Naive B cell (primary cell): ENCODE results near the gene NEB. TPM values are rescaled to one million over a fixed set of nuclear protein-coding genes. Genes with fewer than 3 reads are reported as not detected.

Source experiments
- ATAC-seq, 2 donors: fragments of 150-1000 bp; cut with Tn5 transposase; 2 replicates each; pipeline ENCODE4 v1.10.0; 2021; ENCODE audit warnings: low read depth in 2 of 2, mild to moderate bottlenecking in 2 of 2, moderate library complexity in 2 of 2
- DNase-seq: peaks from one replicate; pipeline ENCODE4 v3.0.0; 2022
- H3K27ac Mint-ChIP-seq, 6 donors: one replicate each; pipeline ENCODE4 v1.8.0; 2020 to 2022; ENCODE audit warnings: mild to moderate bottlenecking in 6 of 6, mixed read lengths in 6 of 6, moderate library complexity in 5 of 6, inconsistent platforms in 2 of 6
- H3K27me3 Mint-ChIP-seq, 3 donors: one replicate each; pipeline ENCODE4 v1.8.0; 2021 to 2022; ENCODE audit warnings: mixed read lengths in 3 of 3, mild to moderate bottlenecking in 1 of 3
- H3K36me3 Mint-ChIP-seq, 2 donors: one replicate each; pipeline ENCODE4 v1.8.0; 2020 to 2022; ENCODE audit warnings: mixed read lengths in 2 of 2, inconsistent platforms in 1 of 2, mild to moderate bottlenecking in 1 of 2
- H3K4me1 Mint-ChIP-seq, 3 donors: one replicate each; pipeline ENCODE4 v1.8.0; 2020 to 2022; ENCODE audit warnings: mixed read lengths in 3 of 3, inconsistent platforms in 1 of 3, mild to moderate bottlenecking in 1 of 3, moderate library complexity in 1 of 3
- H3K4me3 Mint-ChIP-seq, 8 donors: one replicate each; pipeline ENCODE4 v1.8.0; 2020 to 2022; ENCODE audit warnings: mild to moderate bottlenecking in 8 of 8, mixed read lengths in 8 of 8, moderate library complexity in 8 of 8, inconsistent platforms in 2 of 8
- H3K9me3 Mint-ChIP-seq, 7 donors: one replicate each; pipeline ENCODE4 v1.8.0; 2020 to 2022; ENCODE audit warnings: mixed read lengths in 7 of 7, mild to moderate bottlenecking in 5 of 7, inconsistent platforms in 2 of 7, moderate library complexity in 1 of 7
- polyA plus RNA-seq, 6 donors: library from polyadenylated mRNA; unstranded; fragments of 300-500 nt; fragmentation: Illumina TruSeq; gene quantifications; one replicate each; pipeline ENCODE4 v1.2.3, GENCODE V29; 2021; ENCODE audit warnings: low read depth in 6 of 6

Gene NEB
- polyA plus RNA-seq, 6 donors from 2014 or later: 0.10 to 0.88 (median 0.18) TPM; not detected in 2

GRCh38 chr2:151672277-151672676 lies 62.0 kb downstream of the NEB start:
- Mint-ChIP-seq H3K27me3 (no peaks in the 10 kb centered on the region), H3K4me3 (no peak overlapping the region), H3K4me1 (peaks cover 12 to 22% (median 15%) of the 10 kb centered on the region in 3 donors), H3K36me3 (no peaks in the 10 kb centered on the region), H3K27ac (no peak overlapping the region), H3K9me3 (no peaks in the 10 kb centered on the region)
- ATAC-seq: no peak
- DNase-seq: no peak

GRCh38 chr2:151670846-151671597 lies 63.3 kb downstream of the NEB start:
- Mint-ChIP-seq H3K4me3 (no peak overlapping the region), H3K27me3 (no peaks in the 10 kb centered on the region), H3K36me3 (no peaks in the 10 kb centered on the region), H3K9me3 (no peaks in the 10 kb centered on the region), H3K4me1 (peaks cover 6 to 14% (median 8%) of the 10 kb centered on the region in 3 donors), H3K27ac (no peak overlapping the region)
- ATAC-seq: no peak
- no peak for DNase-seq

GRCh38 chr2:151670346-151670745 lies 63.9 kb downstream of the NEB start:
- Mint-ChIP-seq H3K9me3 (no peaks in the 10 kb centered on the region), H3K4me1 (peaks cover under 1 to 9% (median 5%) of the 10 kb centered on the region in 3 donors), H3K36me3 (no peaks in the 10 kb centered on the region), H3K27me3 (no peaks in the 10 kb centered on the region), H3K27ac (no peak overlapping the region), H3K4me3 (no peak overlapping the region)
- DNase-seq (no peak), ATAC-seq (no peak)

- Mint-ChIP-seq H3K36me3 (no peaks in the 10 kb centered on the region), H3K4me3 (no peak overlapping the region), H3K4me1 (peaks cover under 1 to 4% (median 4%) of the 10 kb centered on the region in 3 donors), H3K27me3 (no peaks in the 10 kb centered on the region), H3K27ac (no peak overlapping the region), H3K9me3 (no peaks in the 10 kb centered on the region)
- DNase-seq: no peak
- ATAC-seq: no peak
Measured at GRCh38 chr2:151669585-151670081, 64.6 kb downstream of the NEB start.

GRCh38 chr2:151668737-151669136 lies 65.5 kb downstream of the NEB start:
- DNase-seq (no peak), ATAC-seq (no peak)
- H3K4me1 Mint-ChIP-seq: peaks cover 4 to 5% (median 5%) of the 10 kb centered on the region in 3 donors
- H3K27me3 Mint-ChIP-seq: no peaks in the 10 kb centered on the region
- no peaks in the 10 kb centered on the region for H3K9me3 Mint-ChIP-seq
- H3K4me3 Mint-ChIP-seq: no peak overlapping the region
- peaks cover 0 to 2% of the 10 kb centered on the region in 2 donors for H3K36me3 Mint-ChIP-seq
- no peak overlapping the region for H3K27ac Mint-ChIP-seq

- no peaks in the 10 kb centered on the region for H3K27me3 Mint-ChIP-seq
- no peak for DNase-seq
- peaks cover 3 to 6% of the 10 kb centered on the region in 2 donors for H3K36me3 Mint-ChIP-seq
- H3K9me3 Mint-ChIP-seq: no peaks in the 10 kb centered on the region
- H3K4me3 Mint-ChIP-seq: no peak overlapping the region
- H3K27ac Mint-ChIP-seq: no peak overlapping the region
- no peak for ATAC-seq
- H3K4me1 Mint-ChIP-seq: peaks cover 4 to 5% (median 5%) of the 10 kb centered on the region in 3 donors
Measured at GRCh38 chr2:151665959-151666358, 68.3 kb downstream of the NEB start.

GRCh38 chr2:151664520-151664919 lies 69.8 kb downstream of the NEB start:
- peak overlapping the region in 1 of 6 donors; percentile 20 for H3K27ac Mint-ChIP-seq
- ATAC-seq: peak; percentile 74 to 79
- peaks cover 5 to 6% of the 10 kb centered on the region in 2 donors for H3K36me3 Mint-ChIP-seq
- H3K4me1 Mint-ChIP-seq: peaks cover 4 to 5% (median 5%) of the 10 kb centered on the region in 3 donors
- DNase-seq: peak; percentile 1
- H3K4me3 Mint-ChIP-seq: no peak overlapping the region
- no peaks in the 10 kb centered on the region for H3K27me3 Mint-ChIP-seq
- H3K9me3 Mint-ChIP-seq: no peaks in the 10 kb centered on the region

- Mint-ChIP-seq H3K9me3 (no peaks in the 10 kb centered on the region), H3K4me1 (peaks cover 4 to 5% (median 5%) of the 10 kb centered on the region in 3 donors), H3K36me3 (peaks cover 13% of the 10 kb centered on the region in 2 donors), H3K27ac (no peak overlapping the region), H3K4me3 (no peak overlapping the region), H3K27me3 (peaks cover 0 to 5% (median 0%) of the 10 kb centered on the region in 3 donors)
- ATAC-seq (no peak), DNase-seq (no peak)
Measured at GRCh38 chr2:151661625-151662024, 72.7 kb downstream of the NEB start.

- H3K4me1 Mint-ChIP-seq: no peaks in the 10 kb centered on the region
- H3K36me3 Mint-ChIP-seq: peaks cover 7 to 14% of the 10 kb centered on the region in 2 donors
- no peak overlapping the region for H3K27ac Mint-ChIP-seq
- no peak overlapping the region for H3K4me3 Mint-ChIP-seq
- DNase-seq (no peak), ATAC-seq (no peak)
- peaks cover 0 to 5% (median 0%) of the 10 kb centered on the region in 3 donors for H3K27me3 Mint-ChIP-seq
- H3K9me3 Mint-ChIP-seq: no peaks in the 10 kb centered on the region
Measured at GRCh38 chr2:151658081-151658480, 76.2 kb downstream of the NEB start.

GRCh38 chr2:151657667-151658076 lies 76.6 kb downstream of the NEB start:
- Mint-ChIP-seq H3K4me3 (no peak overlapping the region), H3K27me3 (peaks cover 0 to 5% (median 0%) of the 10 kb centered on the region in 3 donors), H3K9me3 (no peaks in the 10 kb centered on the region), H3K4me1 (no peaks in the 10 kb centered on the region), H3K27ac (no peak overlapping the region), H3K36me3 (peaks cover 7 to 14% of the 10 kb centered on the region in 2 donors)
- DNase-seq (no peak), ATAC-seq (no peak)

GRCh38 chr2:151655663-151656398 lies 78.4 kb downstream of the NEB start:
- H3K27ac Mint-ChIP-seq: no peak overlapping the region
- no peak overlapping the region for H3K4me3 Mint-ChIP-seq
- H3K4me1 Mint-ChIP-seq: no peaks in the 10 kb centered on the region
- DNase-seq: no peak
- H3K9me3 Mint-ChIP-seq: no peaks in the 10 kb centered on the region
- peaks cover 0 to 5% (median 0%) of the 10 kb centered on the region in 3 donors for H3K27me3 Mint-ChIP-seq
- peaks cover 7 to 14% of the 10 kb centered on the region in 2 donors for H3K36me3 Mint-ChIP-seq
- ATAC-seq: no peak

GRCh38 chr2:151654891-151655290 lies 79.4 kb downstream of the NEB start:
- H3K4me1 Mint-ChIP-seq: no peaks in the 10 kb centered on the region
- no peak for DNase-seq
- peaks cover 0 to 5% (median 0%) of the 10 kb centered on the region in 3 donors for H3K27me3 Mint-ChIP-seq
- H3K36me3 Mint-ChIP-seq: peaks cover 7 to 16% of the 10 kb centered on the region in 2 donors
- H3K4me3 Mint-ChIP-seq: no peak overlapping the region
- no peaks in the 10 kb centered on the region for H3K9me3 Mint-ChIP-seq
- no peak overlapping the region for H3K27ac Mint-ChIP-seq
- no peak for ATAC-seq

- Mint-ChIP-seq H3K36me3 (peaks cover 7 to 16% of the 10 kb centered on the region in 2 donors), H3K27me3 (peaks cover 0 to 5% (median 0%) of the 10 kb centered on the region in 3 donors), H3K4me3 (no peak overlapping the region), H3K27ac (peak overlapping the region in 1 of 6 donors; percentile 11), H3K9me3 (no peaks in the 10 kb centered on the region), H3K4me1 (no peaks in the 10 kb centered on the region)
- no peak for ATAC-seq
- DNase-seq: no peak
Measured at GRCh38 chr2:151654085-151654484, 80.2 kb downstream of the NEB start.
